HG03064 (cell line): ENCODE data around the gene TMEM80.
"Not testable (repeated sequence)": the region's sequence is repeated elsewhere in the genome, so short reads cannot be mapped to it uniquely, and the experiment has no call there.

ENCODE experiments used
- ATAC-seq: cut with Tn5 transposase; IDR thresholded peaks from one replicate; pipeline ENCODE4 v1.9.1; 2021; ENCODE audit warnings: low read depth; ENCODE audit not compliant: unreplicated experiment

Gene TMEM80

GRCh38 chr11:737899-738298 lies 42.3 kb downstream of the TMEM80 start:
- not testable (repeated sequence) for ATAC-seq

- no peak for ATAC-seq
Measured at GRCh38 chr11:742156-742546, 46.5 kb downstream of the TMEM80 start.

- no peak for ATAC-seq
Measured at GRCh38 chr11:742571-743201, 47.1 kb downstream of the TMEM80 start.

- ATAC-seq, result no peak
Measured at GRCh38 chr11:745428-745827, 49.8 kb downstream of the TMEM80 start.

GRCh38 chr11:746289-747157 lies 50.9 kb downstream of the TMEM80 start:
- peak; percentile 22 for ATAC-seq

- ATAC-seq, result peak; percentile 80
Measured at GRCh38 chr11:747158-748006, 51.8 kb downstream of the TMEM80 start, which contains the start of gene TALDO1. Gene TALDO1, plus strand, starts transcription at chr11:747464. Its CDS starts 18 bp downstream, at chr11:747482.

GRCh38 chr11:748007-748359 lies 52.4 kb downstream of the TMEM80 start:
- ATAC-seq, result no peak

- no peak for ATAC-seq
Measured at GRCh38 chr11:749731-750130, 54.1 kb downstream of the TMEM80 start.
